COLO668 (cell line): ENCODE measurements around the gene EFNB1.
"Not testable (repeated sequence)": the region's sequence is repeated elsewhere in the genome, so short reads cannot be mapped to it uniquely, and the experiment has no call there.

Experiments
- DNase-seq: peaks from one replicate; lab custom pipeline; 2025; ENCODE audit not compliant: unreplicated experiment; lab: John Stamatoyannopoulos, UW

The EFNB1 gene

GRCh38 chrX:68828740-68829581 is at the start of gene EFNB1:
Gene EFNB1, plus strand, starts transcription at chrX:68829021. Its CDS starts 756 bp downstream, at chrX:68829777.
- peak; percentile 7 for DNase-seq

GRCh38 chrX:68781295-68781694 is 47.5 kb upstream of the EFNB1 start:
- DNase-seq, result not testable (repeated sequence)

GRCh38 chrX:68784816-68785215 is 44.0 kb upstream of the EFNB1 start:
- DNase-seq, result no peak

- DNase-seq, result not testable (repeated sequence)
These were observed 42.2 kb upstream of the EFNB1 start for GRCh38 chrX:68786581-68786980.

GRCh38 chrX:68789966-68790365 is 38.9 kb upstream of the EFNB1 start:
- DNase-seq, result no peak

- no peak for DNase-seq
These were observed 36.7 kb upstream of the EFNB1 start for GRCh38 chrX:68792083-68792482.

GRCh38 chrX:68794461-68794860 is 34.4 kb upstream of the EFNB1 start:
- DNase-seq, result no peak

GRCh38 chrX:68795741-68796140 is 33.1 kb upstream of the EFNB1 start:
- DNase-seq, result no peak

GRCh38 chrX:68798400-68798799 is 30.4 kb upstream of the EFNB1 start:
- not testable (repeated sequence) for DNase-seq

- DNase-seq, result no peak
These were observed 27.0 kb upstream of the EFNB1 start for GRCh38 chrX:68801737-68802290.

- no peak for DNase-seq
These were observed 21.0 kb upstream of the EFNB1 start for GRCh38 chrX:68807818-68808217.

- no peak for DNase-seq
These were observed 20.0 kb upstream of the EFNB1 start for GRCh38 chrX:68808686-68809357.

GRCh38 chrX:68820476-68821110 is 8.2 kb upstream of the EFNB1 start:
- DNase-seq, result no peak

GRCh38 chrX:68821616-68822015 is 7.2 kb upstream of the EFNB1 start:
- DNase-seq, result no peak

GRCh38 chrX:68822641-68823410 is 6.0 kb upstream of the EFNB1 start:
- no peak for DNase-seq

GRCh38 chrX:68823413-68824151 is 5.2 kb upstream of the EFNB1 start:
- no peak for DNase-seq

- DNase-seq, result no peak
These were observed 4.7 kb upstream of the EFNB1 start for GRCh38 chrX:68824152-68824433.

GRCh38 chrX:68824565-68825125 is 4.2 kb upstream of the EFNB1 start:
- no peak for DNase-seq

- DNase-seq, result no peak
These were observed 2.5 kb upstream of the EFNB1 start for GRCh38 chrX:68826113-68826980.
